HEK293 (cell line): Measurements from ENCODE around the gene UGT2A1.

Source experiments
- CTCF ChIP-seq: fragments of 450-650 bp; formaldehyde crosslinking; IDR thresholded peaks from 2 replicates; pipeline ENCODE4 v1.5.1; 2016; ENCODE audit warnings: missing biosample characterization, missing genetic modification characterization
- MEIS1 ChIP-seq: sonication (generic); formaldehyde crosslinking; IDR thresholded peaks from 2 replicates; pipeline ENCODE4 v1.8.1; 2022; ENCODE audit warnings: missing genetic modification reagents, mild to moderate bottlenecking, borderline replicate concordance
- TCF7L2 ChIP-seq: IDR thresholded peaks from 2 replicates; pipeline ENCODE4 v1.6.1; 2011; ENCODE audit warnings: low read depth, mild to moderate bottlenecking, inconsistent platforms, low read length, moderate library complexity, borderline replicate concordance
- ZFP69B ChIP-seq: fragments of 450-650 bp; formaldehyde crosslinking; IDR thresholded peaks from 2 replicates; pipeline ENCODE4 v1.5.1; 2016; ENCODE audit warnings: missing biosample characterization, missing genetic modification characterization
- ZNF175 ChIP-seq: fragments of 450-650 bp; formaldehyde crosslinking; IDR thresholded peaks from 2 replicates; pipeline ENCODE4 v1.5.1; 2016; ENCODE audit warnings: missing biosample characterization, missing genetic modification characterization
- ZNF362 ChIP-seq: fragments of 450-650 bp; formaldehyde crosslinking; IDR thresholded peaks from 2 replicates; pipeline ENCODE4 v1.5.1; 2016; ENCODE audit warnings: missing biosample characterization, missing genetic modification characterization

DNA sequence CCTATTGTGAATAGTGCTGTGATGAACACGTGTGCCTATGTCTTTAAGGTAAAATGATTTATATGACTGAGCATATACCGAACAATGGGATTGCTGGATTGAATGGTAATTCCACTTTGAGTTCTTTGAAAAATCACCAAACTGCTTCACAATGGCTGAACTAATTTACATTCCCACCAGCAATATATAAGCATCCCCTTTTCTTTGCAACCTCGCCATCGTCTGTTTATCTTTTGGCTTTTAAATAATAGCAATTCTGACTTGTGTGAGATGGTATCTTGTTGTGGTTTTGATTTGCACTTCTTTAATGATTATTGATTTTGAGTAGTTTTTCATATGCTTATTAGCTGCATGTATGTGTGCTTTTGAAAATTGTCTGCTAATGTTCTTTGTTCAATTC, 31.8 kb upstream of the UGT2A1 start:
- TF ChIP-seq ZFP69B (tag by site-specific recombination): no peak
- TF ChIP-seq CTCF (tag by site-specific recombination): no peak
- TF ChIP-seq TCF7L2: no peak
- no peak for TF ChIP-seq ZNF175 (tag by site-specific recombination)
- no peak for TF ChIP-seq MEIS1
- TF ChIP-seq ZNF362 (tag by site-specific recombination): no peak
